Esophagus squamous epithelium (tissue), 5 donors: ENCODE measurements around the gene CA9. TPM values are rescaled to one million over a fixed set of nuclear protein-coding genes. Genes with fewer than 3 reads are reported as not detected.
A peak's percentile ranks its signal among the peaks of the same experiment; 100 is the strongest.
"Not testable (repeated sequence)": the region's sequence is repeated elsewhere in the genome, so short reads cannot be mapped to it uniquely, and the experiment has no call there.

ENCODE experiments used
- DNase-seq: peaks from one replicate; lab custom pipeline; 2025; lab: John Stamatoyannopoulos, UW
- H3K27ac ChIP-seq, 4 donors: fragments of 200-600 bp; sonication (generic); one replicate each; pipeline ENCODE4 v1.5.1; 2016 to 2019; ENCODE audit warnings: mild to moderate bottlenecking in 1 of 4
- H3K27me3 ChIP-seq, 4 donors: fragments of 200-600 bp; sonication (generic); 1 replicate in 3 of 4; 2 replicates in 1 of 4; pipeline versions ENCODE4 v1.5.1 to v1.6.0; 2017 to 2021; ENCODE audit warnings: antibody characterized with exemption in 1 of 4
- H3K36me3 ChIP-seq, 3 donors: fragments of 200-600 bp; sonication (generic); one replicate each; pipeline ENCODE4 v1.5.1; 2016 to 2019
- H3K4me1 ChIP-seq, 3 donors: fragments of 200-600 bp; sonication (generic); one replicate each; pipeline ENCODE4 v1.5.1; 2017 to 2019
- H3K4me3 ChIP-seq, 4 donors: fragments of 200-600 bp; sonication (generic); 1 replicate in 3 of 4; 2 replicates in 1 of 4; pipeline ENCODE4 v1.5.1; 2016 to 2019; ENCODE audit warnings: mild to moderate bottlenecking in 2 of 4, moderate library complexity in 1 of 4
- H3K9me3 ChIP-seq, 3 donors: fragments of 200-600 bp; sonication (generic); one replicate each; pipeline ENCODE4 v1.5.1; 2016 to 2019
- POLR2A ChIP-seq, 4 donors: fragments of 450-650 bp; IDR thresholded peaks; one replicate each; pipeline ENCODE4 v1.6.1; 2017; ENCODE audit warnings: antibody characterized with exemption in 4 of 4, mild to moderate bottlenecking in 4 of 4, moderate library complexity in 3 of 4
- WGBS, 2 donors: methylation state at CpG; one replicate each; pipeline ENCODE4 v1.1.5; 2018; 5-methylcytosine and 5-hydroxymethylcytosine counted together
- intact Hi-C: fragments of 100-400 bp; cut with DNase I; formaldehyde crosslinking; loops from one replicate; pipeline ENCODE4 v1.15.0; 2022
- total RNA-seq, 4 donors: library from RNA; depleted of rRNA; stranded (reverse); fragments of >200 nt; gene quantifications; one replicate each; pipeline ENCODE4 v1.1.0, GENCODE V29; 2016
- TF ChIP-seq, protein P1 (sequence below), 6 experiments: fragments of 450-650 bp in 4 of 6; fragments of 200-600 bp in 2 of 6; sonication (generic) in 2 of 6; IDR thresholded peaks; one replicate each; pipeline ENCODE4 v1.5.1; 2016 to 2019; ENCODE audit warnings: antibody characterized with exemption in 6 of 6, mild to moderate bottlenecking in 4 of 6, moderate library complexity in 4 of 6
- donor health status: DM: yes; HTN: yes; CAD: no.

Gene CA9
- total RNA-seq, 4 donors from 2014 or later = 2.2 TPM; not detected in 3

DNA sequence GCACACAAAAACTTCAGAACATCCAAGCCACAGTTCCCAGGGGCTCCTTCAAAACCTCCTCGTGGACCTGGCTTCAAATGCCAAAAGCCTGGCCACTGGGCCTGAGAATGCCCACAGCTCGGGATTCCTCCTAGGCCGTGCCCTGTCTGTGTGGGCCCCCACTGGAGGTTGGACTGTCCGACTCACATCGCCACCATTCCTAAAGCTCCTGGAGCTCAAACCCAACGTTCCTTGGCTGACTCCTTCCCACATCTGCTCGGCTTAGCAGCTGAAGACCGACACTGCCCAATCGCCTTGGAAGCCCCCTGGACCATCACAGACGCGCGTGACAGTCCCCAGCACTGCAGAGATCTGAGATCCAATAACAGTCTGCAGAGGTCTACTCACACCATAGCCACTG, 30.7 kb upstream of the CA9 start:
- Histone ChIP-seq H3K9me3 (no peaks in the 10 kb centered on the region), H3K36me3 (no peaks in the 10 kb centered on the region), H3K4me3 (no peak overlapping the region), H3K27ac (no peak overlapping the region), H3K4me1 (peaks cover 6 to 40% (median 10%) of the 10 kb centered on the region in 3 donors), H3K27me3 (no peaks in the 10 kb centered on the region)
- 89 to 92% methylated on average over 4 to 5 of the region's 12 CpGs for WGBS, 2 donors
- DNase-seq = no peak
- TF ChIP-seq, protein P1, sequence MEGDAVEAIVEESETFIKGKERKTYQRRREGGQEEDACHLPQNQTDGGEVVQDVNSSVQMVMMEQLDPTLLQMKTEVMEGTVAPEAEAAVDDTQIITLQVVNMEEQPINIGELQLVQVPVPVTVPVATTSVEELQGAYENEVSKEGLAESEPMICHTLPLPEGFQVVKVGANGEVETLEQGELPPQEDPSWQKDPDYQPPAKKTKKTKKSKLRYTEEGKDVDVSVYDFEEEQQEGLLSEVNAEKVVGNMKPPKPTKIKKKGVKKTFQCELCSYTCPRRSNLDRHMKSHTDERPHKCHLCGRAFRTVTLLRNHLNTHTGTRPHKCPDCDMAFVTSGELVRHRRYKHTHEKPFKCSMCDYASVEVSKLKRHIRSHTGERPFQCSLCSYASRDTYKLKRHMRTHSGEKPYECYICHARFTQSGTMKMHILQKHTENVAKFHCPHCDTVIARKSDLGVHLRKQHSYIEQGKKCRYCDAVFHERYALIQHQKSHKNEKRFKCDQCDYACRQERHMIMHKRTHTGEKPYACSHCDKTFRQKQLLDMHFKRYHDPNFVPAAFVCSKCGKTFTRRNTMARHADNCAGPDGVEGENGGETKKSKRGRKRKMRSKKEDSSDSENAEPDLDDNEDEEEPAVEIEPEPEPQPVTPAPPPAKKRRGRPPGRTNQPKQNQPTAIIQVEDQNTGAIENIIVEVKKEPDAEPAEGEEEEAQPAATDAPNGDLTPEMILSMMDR (IDR thresholded peaks at IDR 0.05) = no peak
- TF ChIP-seq POLR2A (IDR thresholded peaks at IDR 0.05) = no peak
- intact Hi-C loops = no loop called here

DNA sequence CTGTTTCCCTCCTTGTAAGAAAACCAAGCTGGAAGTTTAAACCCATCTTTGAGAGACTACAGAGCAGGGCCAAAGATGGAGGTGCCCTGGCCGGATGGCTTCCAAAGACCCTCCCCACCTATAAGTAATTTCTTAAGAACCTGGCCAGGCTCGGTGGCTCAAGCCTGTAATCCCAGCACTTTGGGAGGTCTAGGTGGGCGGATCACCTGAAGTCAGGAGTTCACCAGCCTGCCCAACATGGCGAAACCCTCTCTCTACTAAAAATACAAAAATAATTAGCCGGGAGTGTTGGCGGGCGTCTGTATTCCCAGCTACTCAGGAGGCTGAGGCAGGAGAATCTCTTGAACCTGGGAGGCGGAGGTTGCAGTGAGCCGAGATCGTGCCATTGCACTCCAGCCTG, 28.0 kb upstream of the CA9 start:
- DNase-seq, H3K27me3 ChIP-seq, H3K9me3 ChIP-seq, intact Hi-C loops, H3K36me3 ChIP-seq: not testable (repeated sequence)
- H3K4me1 ChIP-seq = peaks cover 8 to 59% (median 15%) of the 10 kb centered on the region in 3 donors
- H3K4me3 ChIP-seq = peak overlapping the region; percentile 35 to 75 (median 60)
- WGBS, 2 donors = 40 to 43% methylated on average over 7 to 10 of the region's 10 CpGs
- peak overlapping the region; percentile 45 to 90 (median 82) for H3K27ac ChIP-seq

DNA sequence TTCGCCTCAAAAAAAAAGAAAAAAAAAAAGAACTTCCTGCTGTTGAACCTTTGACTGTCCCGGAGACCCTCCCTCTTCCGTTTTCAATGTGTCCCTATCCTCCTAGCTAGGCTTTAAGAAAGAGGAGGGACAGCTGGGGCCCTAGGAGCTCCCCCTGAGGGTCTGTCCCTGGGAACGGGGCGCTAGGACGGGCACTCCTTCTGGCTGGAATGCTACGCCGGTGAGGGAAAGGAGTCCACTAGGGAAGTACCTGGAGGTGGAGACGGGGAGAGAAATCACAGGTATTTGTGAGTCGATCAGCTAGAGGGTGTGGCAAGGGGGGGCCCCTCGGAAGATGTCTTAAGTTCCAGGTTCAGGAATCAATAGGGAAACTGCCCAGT, 27.6 kb upstream of the CA9 start:
- Histone ChIP-seq H3K4me3 (peak overlapping the region; percentile 35 to 75 (median 60)), H3K27me3 (no peaks in the 10 kb centered on the region), H3K36me3 (no peaks in the 10 kb centered on the region), H3K27ac (peak overlapping the region; percentile 79 to 94 (median 88)), H3K9me3 (no peaks in the 10 kb centered on the region), H3K4me1 (peaks cover 8 to 63% (median 15%) of the 10 kb centered on the region in 3 donors)
- WGBS, 2 donors = 1 to 2% methylated on average over 11 of the region's 11 CpGs
- DNase-seq = no peak
- no peak for TF ChIP-seq POLR2A (IDR thresholded peaks at IDR 0.05)
- TF ChIP-seq, protein P1 (IDR thresholded peaks at IDR 0.05) = no peak
- intact Hi-C loops = no loop called here

DNA sequence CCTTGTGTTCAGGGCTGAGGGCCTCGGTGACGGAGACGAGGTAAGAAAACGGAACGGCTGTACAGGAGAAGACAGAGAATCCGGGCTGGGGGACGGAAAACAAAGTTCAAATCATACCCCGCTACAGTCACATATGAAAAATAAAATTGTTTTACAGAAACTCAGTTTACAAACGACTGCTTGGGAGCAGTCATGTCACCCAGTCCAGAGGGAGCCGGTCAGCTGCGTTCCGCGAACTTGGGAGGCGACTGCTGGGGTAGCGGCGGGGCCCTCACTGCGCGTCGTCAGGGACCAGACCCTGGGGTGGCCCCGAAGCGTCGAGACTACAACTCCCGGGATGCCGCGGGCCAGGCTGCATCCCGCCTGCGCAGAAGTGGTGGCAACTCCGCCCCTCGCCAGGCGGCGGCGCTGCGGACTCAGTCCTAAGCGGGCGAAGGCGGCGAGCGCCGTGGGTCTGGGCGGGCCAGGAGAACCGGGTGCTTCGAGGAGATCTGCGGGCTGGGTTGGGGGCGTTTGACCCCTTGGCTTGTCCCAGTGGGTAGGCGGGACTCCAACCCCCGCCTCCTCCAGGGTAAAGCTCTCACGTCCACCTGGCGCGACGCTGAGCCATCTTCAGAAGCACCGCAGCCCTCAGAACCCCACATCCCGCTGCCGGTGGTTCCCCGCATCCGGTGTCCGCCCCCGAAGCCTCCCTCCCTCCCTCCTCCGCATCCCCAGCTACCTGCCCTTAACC, 27.0 kb upstream of the CA9 start:
- Histone ChIP-seq H3K36me3 (no peaks in the 10 kb centered on the region), H3K9me3 (no peaks in the 10 kb centered on the region), H3K27me3 (no peaks in the 10 kb centered on the region), H3K4me1 (peaks cover 8 to 63% (median 15%) of the 10 kb centered on the region in 3 donors), H3K27ac (peak overlapping the region; percentile 79 to 94 (median 88)), H3K4me3 (peak overlapping the region; percentile 35 to 75 (median 60))
- WGBS, 2 donors = 1% methylated on average over 10 to 19 of the region's 58 CpGs
- intact Hi-C loops = no loop called here
- TF ChIP-seq POLR2A (IDR thresholded peaks at IDR 0.05) = peak in 3 of 4 donors; percentile 10 to 92 (median 84)
- TF ChIP-seq, protein P1 (IDR thresholded peaks at IDR 0.05) = peak; percentile 93 to 99 (median 98)
- peak; percentile 57 for DNase-seq

DNA sequence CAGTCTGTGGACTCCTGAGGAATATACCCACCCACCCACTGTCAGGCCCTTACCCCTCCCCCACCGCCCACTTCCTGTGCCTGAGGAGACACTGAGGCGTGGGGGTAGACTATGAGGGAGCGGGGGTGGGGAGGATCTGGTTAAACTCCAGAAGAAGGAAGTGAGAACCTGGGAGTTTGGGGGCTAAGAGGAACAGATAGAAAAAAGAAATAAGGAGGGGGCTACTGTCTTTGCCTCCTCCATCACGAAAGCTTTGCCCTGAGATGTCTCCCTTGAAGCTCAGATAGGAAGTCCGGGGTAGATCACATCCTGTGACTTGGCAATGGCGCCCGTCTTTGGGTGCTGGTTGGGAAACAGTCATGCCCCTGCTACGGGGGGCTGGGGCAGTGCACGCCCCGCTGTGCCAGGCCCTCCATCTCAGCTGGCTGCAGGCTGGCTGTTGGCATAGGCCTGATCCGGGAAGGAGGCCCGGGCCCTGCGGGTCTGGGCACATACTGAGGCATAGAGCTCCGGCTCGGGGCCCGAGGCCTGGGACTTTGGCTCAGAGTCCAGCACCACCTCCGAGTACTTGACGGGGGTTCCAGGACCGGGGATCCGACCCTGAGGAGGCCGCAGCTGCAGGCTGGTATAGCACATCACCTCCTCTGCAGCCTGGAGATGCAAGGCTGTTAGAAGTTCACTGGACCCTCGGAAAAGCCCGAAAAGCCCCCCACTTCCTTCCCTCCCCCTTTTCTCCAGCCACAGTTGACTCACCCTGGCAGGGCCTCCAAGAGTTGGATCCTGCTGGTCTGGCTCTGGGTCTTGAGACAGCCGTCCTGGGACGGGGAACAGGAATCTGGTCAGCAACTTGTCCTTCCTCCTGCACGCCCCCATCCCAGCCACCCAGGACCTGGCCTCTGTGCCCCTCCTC, 24.0 kb upstream of the CA9 start:
- DNase-seq = no peak
- H3K27ac ChIP-seq = peak overlapping the region; percentile 3 to 78 (median 48)
- peaks cover 8 to 61% (median 27%) of the 10 kb centered on the region in 3 donors for H3K4me1 ChIP-seq
- no peaks in the 10 kb centered on the region for H3K27me3 ChIP-seq
- H3K4me3 ChIP-seq = peak overlapping the region in 3 of 4 donors; percentile 11 to 55 (median 37)
- intact Hi-C loops = no loop called here
- TF ChIP-seq, protein P1 (IDR thresholded peaks at IDR 0.05) = no peak
- WGBS, 2 donors = 47 to 51% methylated on average over 8 to 14 of the region's 26 CpGs
- H3K9me3 ChIP-seq = no peaks in the 10 kb centered on the region
- no peaks in the 10 kb centered on the region for H3K36me3 ChIP-seq
